H1 (cell line): Measurements from ENCODE around the gene CACNG4. TPM values are rescaled to one million over a fixed set of nuclear protein-coding genes. Genes with fewer than 3 reads are reported as not detected.

Source experiments
- BCL11A ChIP-seq, 2 experiments: IDR thresholded peaks; one replicate each; pipeline ENCODE4 v1.6.1; 2011; ENCODE audit warnings: low read depth in 2 of 2, low read length in 2 of 2, mild to moderate bottlenecking in 2 of 2
- CHD2 ChIP-seq: IDR thresholded peaks from 2 replicates; pipeline ENCODE4 v1.6.1; 2012; ENCODE audit warnings: low read length, improper control_type of control experiment
- HDAC6 ChIP-seq: IDR thresholded peaks from one replicate; pipeline ENCODE4 v1.7.1; 2012; ENCODE audit warnings: low read depth, mild to moderate bottlenecking, inconsistent platforms, low read length, moderate library complexity
- SUZ12 ChIP-seq: fragments of 200-600 bp; sonication (generic); IDR thresholded peaks from 2 replicates; pipeline ENCODE4 v1.6.1; 2012; ENCODE audit warnings: mild to moderate bottlenecking, inconsistent platforms, low read length, moderate library complexity, mixed read lengths
- USF2 ChIP-seq: IDR thresholded peaks from 2 replicates; pipeline ENCODE4 v1.6.1; 2011; ENCODE audit warnings: low read length, improper control_type of control experiment
- polyA plus RNA-seq, 7 experiments: library from polyadenylated mRNA; depleted of rRNA in 3 of 7; stranded (reverse) in 5 of 7; unstranded in 2 of 7; fragments of >200 nt in 5 of 7; fragments of 200-250 nt in 2 of 7; gene quantifications; 1 replicate in 5 of 7; 2 replicates in 1 of 7; 4 replicates in 1 of 7; pipeline versions ENCODE4 v1.2.1 to v1.2.3, GENCODE V29; 2011 to 2013; ENCODE audit warnings: missing spikeins in 2 of 7, mixed read lengths in 2 of 7
- total RNA-seq: library from RNA; stranded (reverse); fragmentation: NEBNext Ultra II Directional; extraction: Animal tissue kit (Norgen Biotek cat#: 25700); gene quantifications from 2 replicates; pipeline ENCODE4 v1.2.1, GENCODE V29; 2021
- TF ChIP-seq, protein P1 (sequence below): IDR thresholded peaks from 2 replicates; pipeline ENCODE4 v1.6.1; 2012; ENCODE audit warnings: inconsistent platforms

Gene CACNG4
- total and polyA plus RNA-seq, 2 of the 8 experiments (the other 6 are each of a cell fraction or from before 2014, with no cell fraction given) = 3.6 to 5.6 TPM

DNA sequence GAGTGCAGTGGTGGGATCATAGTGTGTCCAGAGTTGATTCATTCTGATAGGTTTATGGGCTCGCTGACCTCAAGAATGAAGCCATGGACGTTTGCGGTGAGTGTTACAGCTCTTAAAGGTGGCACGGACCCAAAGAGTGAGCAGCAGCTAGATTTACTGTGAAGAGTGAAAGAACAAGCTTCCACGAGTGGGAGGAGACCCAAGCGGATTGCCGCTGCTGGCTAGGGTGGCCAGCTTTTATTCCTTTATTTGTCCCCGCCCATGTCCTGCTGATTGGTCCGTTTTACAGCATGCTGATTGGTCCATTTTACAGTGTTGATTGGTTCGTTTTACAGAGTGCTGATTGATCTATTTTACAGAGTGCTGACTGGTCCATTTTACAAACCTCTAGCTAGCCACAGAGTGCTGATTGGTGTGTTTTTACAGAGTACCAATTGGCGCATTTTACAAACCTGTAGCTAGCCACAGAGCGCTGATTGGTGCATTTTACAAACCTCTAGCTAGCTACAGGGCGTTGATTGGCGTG is 17.5 kb downstream of the CACNG4 start (continued):
- TF ChIP-seq USF2 = no peak
- no peak for TF ChIP-seq HDAC6
- TF ChIP-seq CHD2 = no peak
- TF ChIP-seq BCL11A (IDR thresholded peaks at IDR 0.05; ENCODE audit: low read depth in 2 of 2, low read length in 2 of 2) = no peak
- TF ChIP-seq, protein P1, sequence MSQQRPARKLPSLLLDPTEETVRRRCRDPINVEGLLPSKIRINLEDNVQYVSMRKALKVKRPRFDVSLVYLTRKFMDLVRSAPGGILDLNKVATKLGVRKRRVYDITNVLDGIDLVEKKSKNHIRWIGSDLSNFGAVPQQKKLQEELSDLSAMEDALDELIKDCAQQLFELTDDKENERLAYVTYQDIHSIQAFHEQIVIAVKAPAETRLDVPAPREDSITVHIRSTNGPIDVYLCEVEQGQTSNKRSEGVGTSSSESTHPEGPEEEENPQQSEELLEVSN = no peak
- no peak for TF ChIP-seq SUZ12
- TF ChIP-seq, all 59 proteins: peak for 0
